A549 treated with CpdA at 1 μM for 4 hours (cell line): ENCODE data around the gene SERTAD1. TPM values are rescaled to one million over a fixed set of nuclear protein-coding genes. Genes with fewer than 3 reads are reported as not detected.

Source experiments
- total RNA-seq: library from RNA; stranded (reverse); fragments of 200-300 nt; extraction: Qiagen RNA extraction; gene quantifications from 5 replicates; pipeline ENCODE4 v1.2.3, GENCODE V29; 2022; ENCODE audit warnings: low read depth

SERTAD1 gene, protein sequence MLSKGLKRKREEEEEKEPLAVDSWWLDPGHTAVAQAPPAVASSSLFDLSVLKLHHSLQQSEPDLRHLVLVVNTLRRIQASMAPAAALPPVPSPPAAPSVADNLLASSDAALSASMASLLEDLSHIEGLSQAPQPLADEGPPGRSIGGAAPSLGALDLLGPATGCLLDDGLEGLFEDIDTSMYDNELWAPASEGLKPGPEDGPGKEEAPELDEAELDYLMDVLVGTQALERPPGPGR
- 23.5 to 42.7 TPM (median 31.9 TPM) in 5 replicates for total RNA-seq

GRCh38 chr19:40425450-40426287, at the start of gene SERTAD1:
Gene SERTAD1 (minus strand): TSS chr19:40425992. CDS start chr19:40423546, 2,446 bp downstream.

GRCh38 chr19:40466985-40467734, 41.4 kb upstream of the SERTAD1 start, which contains the start of gene SPTBN4:
Gene SPTBN4 (plus strand): TSS chr19:40467001. CDS start chr19:40472622, 5,621 bp downstream.

GRCh38 chr19:40465557-40466218, 39.9 kb upstream of the SERTAD1 start, which contains the start of gene BLVRB:
Gene BLVRB (minus strand): TSS chr19:40465745. CDS start chr19:40465688, 57 bp downstream.

GRCh38 chr19:40444000-40444824, 18.4 kb upstream of the SERTAD1 start, which contains the start of gene SERTAD3:
Gene SERTAD3 (minus strand): TSS chr19:40444335. CDS start chr19:40442080, 2,255 bp downstream.

DNA sequence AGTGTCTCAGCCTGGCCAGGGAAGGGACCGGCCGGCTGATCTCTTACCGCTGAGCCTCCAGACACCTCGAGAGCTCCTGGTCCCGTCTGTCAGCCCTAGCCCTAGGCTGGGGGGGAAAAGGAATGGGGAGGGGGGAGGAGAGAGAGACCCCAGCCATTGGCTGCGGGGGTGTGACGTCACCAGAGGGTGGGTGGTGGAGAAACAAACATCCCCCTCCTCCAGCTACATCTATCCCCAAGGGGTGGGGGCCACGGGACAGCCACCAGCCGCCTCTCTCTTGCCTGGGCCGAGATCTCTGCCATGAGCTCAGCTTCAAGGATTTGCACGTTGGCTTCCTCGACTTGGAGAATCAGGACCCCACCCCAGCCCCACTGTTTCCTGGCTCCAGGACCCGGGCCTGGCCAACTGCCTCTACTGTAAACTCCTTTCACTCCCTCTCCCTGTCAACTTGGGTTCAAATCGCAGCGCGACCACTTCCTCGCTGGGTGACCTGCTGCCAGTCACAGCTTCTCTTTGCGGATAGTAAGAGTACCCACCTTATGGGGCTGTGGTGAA, 12.4 kb downstream of the SERTAD1 start, which contains the start of gene PRX:
Gene PRX, minus strand, starts transcription at position 88 of the 555 bp plus-strand sequence. CDS start 5,446 bp downstream, outside the sequence.

DNA sequence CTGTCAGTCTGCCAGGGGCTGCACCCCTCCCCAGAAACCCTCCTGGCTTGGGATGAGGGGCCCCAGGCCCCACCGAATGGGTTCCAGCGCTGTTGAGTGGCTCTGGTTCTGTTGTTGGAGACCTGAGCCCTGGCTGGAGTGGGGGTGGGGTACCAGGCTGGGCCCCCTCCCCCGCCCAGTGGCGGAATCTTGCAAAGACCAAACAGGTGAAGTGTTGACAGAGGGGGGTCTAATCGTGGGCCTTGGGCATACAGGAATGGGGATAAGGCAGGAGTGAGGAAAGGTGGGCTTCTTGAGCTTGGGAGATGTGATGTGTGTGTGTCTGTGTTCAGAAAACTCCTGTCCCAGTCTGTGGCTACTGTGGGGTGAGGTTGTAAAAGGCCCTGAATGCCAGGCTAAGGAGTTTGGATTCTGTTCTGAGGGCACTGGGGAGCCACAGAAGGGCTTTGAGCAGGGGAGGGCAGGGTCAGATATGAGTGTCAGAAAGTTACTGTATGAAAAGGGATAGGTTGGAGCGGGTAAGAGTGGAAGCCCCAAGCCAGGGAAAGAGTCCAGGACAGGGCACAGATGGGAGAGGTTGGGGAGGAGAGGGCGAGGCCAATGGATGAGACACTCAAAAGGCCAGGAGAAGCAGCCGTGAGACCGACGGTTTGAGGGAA, 35.6 kb downstream of the SERTAD1 start, which contains the start of gene HIPK4:
Gene HIPK4, minus strand, starts transcription at position 98 of the 659 bp plus-strand sequence. CDS start 279 bp downstream, outside the sequence.

Other genes starting within 250 kb of the SERTAD1 start
- gene MAP3K10, start 234.6 kb downstream of the SERTAD1 start, total RNA-seq, result 15.2 to 20.0 TPM (median 18.3 TPM) in 5 replicates
- gene TTC9B, start 207.6 kb downstream of the SERTAD1 start, total RNA-seq, result 0.62 to 0.81 TPM (median 0.76 TPM) in 5 replicates
- 0.09 to 0.30 TPM (median 0.17 TPM) in 5 replicates for gene CCNP, start 199.3 kb downstream of the SERTAD1 start, total RNA-seq
- 127 to 188 TPM (median 177 TPM) in 5 replicates for gene AKT2, start 140.6 kb downstream of the SERTAD1 start, total RNA-seq
- 22.8 to 32.2 TPM (median 32.0 TPM) in 5 replicates for gene C19orf47, start 77.6 kb downstream of the SERTAD1 start, total RNA-seq
- 249 to 274 TPM (median 257 TPM) in 5 replicates for gene PLD3, start 77.3 kb downstream of the SERTAD1 start, total RNA-seq
- 0.19 to 0.41 TPM (median 0.23 TPM) in 5 replicates for gene HIPK4, start 35.8 kb downstream of the SERTAD1 start, total RNA-seq
- 1.2 to 1.9 TPM (median 1.5 TPM) in 5 replicates for gene PRX, start 12.6 kb downstream of the SERTAD1 start, total RNA-seq
- 38.2 to 51.9 TPM (median 46.8 TPM) in 5 replicates for gene SERTAD3, start 18.3 kb upstream of the SERTAD1 start, total RNA-seq
- gene BLVRB, start 39.8 kb upstream of the SERTAD1 start, total RNA-seq, result 255 to 344 TPM (median 323 TPM) in 5 replicates
- 0.45 to 1.3 TPM (median 0.92 TPM) in 5 replicates for gene SPTBN4, start 41.0 kb upstream of the SERTAD1 start, total RNA-seq
- 107 to 161 TPM (median 136 TPM) in 5 replicates for gene SHKBP1, start 150.9 kb upstream of the SERTAD1 start, total RNA-seq
- 44.4 to 77.5 TPM (median 55.6 TPM) in 5 replicates for gene LTBP4, start 175.4 kb upstream of the SERTAD1 start, total RNA-seq